HG02970 (cell line): ENCODE results near the gene MSRB3.

Experiments used
- ATAC-seq: cut with Tn5 transposase; IDR thresholded peaks from one replicate; pipeline ENCODE4 v1.9.1; 2021; ENCODE audit warnings: mild to moderate bottlenecking, moderate library complexity, moderate number of reproducible peaks; ENCODE audit not compliant: unreplicated experiment, low FRiP score

The MSRB3 gene

DNA sequence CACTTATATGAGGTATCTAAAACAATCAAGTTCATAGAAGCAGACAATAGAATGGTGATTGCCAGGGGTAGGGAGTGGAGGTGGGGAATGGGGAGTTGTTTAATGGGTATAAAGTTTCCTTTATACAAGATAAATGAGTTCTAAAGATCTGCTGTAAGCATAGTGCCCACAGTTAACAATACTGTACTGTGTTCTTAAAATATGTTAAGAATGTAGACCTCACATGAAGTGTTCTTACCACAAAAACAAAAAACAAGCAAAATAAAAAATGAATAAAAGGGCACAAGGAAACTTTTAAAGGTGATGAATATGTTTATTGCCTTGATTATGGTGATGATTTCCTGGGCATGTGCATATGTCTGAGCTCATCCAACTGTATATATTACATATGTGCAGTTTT is 211.8 kb downstream of the MSRB3 start:
- no peak for ATAC-seq

DNA sequence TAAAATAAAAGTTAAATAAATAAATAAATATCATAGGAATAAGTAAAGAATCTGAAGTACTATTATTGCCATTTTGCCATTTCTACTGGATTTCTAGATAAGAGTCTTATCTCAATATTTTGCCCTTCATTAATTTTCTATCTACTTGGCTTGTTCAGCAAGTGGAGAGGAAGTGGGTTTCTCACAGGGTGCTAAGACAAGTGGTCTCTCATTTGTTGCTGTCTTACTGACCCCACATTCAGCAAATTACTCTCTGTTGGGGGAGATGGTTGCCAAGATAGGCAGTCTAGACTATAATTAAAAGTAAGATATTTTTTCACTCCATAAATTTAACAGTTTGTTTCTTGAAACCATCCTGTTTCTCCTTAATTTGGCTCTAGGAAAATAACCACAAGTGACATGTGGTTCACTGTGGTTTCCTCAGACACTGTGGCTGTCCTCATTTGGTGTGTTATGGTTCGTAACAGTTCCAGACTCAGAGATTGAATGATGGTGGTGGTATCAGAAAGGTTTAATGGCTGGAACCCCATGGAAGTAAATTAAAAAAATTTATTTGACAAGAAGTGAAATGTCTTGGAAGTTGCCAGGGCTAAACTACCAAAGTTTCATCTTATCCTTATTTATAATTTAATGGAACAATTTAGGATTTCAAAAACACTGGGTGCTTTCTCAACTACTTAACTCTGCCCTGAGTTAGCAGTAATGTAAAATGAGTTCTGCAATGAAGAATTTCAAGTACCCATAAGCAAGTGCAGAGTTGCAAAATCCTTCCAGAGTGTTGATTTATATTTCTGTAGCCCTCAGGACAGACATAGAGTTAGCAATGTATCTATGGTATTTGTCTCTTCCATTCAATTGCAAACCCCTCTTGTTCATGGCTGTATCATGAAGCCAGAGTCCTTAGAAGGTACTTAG is 214.8 kb downstream of the MSRB3 start:
- ATAC-seq = no peak

DNA sequence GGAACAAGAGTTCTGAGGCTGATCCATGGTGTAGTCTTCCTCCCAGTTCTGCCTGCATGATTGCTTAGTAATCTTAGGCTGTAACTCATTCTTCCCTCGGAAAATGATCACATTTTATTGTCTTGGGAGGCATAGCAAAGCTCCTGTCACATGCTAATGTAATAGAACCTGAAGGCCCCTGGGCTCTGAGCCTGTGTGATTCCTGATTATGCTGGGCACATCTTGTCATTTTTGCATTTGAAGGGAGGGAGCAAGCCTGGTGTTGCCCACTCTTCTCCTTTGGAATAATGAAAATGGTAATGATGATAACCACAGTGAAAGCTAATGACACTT is 215.4 kb downstream of the MSRB3 start:
- ATAC-seq = no peak

DNA sequence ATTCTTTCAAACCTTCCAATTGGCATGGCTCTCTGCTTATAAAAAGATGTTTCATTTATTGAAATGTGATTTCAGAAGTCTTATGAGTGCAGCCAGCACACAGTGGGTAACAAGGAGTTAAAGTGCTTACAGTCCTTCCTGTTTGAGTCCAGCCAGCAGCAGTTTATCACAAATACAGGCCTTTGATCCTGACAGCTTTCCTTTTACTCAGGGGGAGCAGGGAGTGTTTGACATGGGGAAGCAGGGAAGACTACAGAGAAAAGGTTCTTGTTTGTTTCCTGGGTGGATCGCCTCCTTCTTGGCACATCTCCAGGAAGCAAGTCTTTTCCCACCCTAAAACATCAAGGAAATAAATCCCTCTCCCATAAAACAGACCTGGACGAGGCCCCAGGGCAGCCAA is 216.1 kb downstream of the MSRB3 start:
- ATAC-seq = no peak

DNA sequence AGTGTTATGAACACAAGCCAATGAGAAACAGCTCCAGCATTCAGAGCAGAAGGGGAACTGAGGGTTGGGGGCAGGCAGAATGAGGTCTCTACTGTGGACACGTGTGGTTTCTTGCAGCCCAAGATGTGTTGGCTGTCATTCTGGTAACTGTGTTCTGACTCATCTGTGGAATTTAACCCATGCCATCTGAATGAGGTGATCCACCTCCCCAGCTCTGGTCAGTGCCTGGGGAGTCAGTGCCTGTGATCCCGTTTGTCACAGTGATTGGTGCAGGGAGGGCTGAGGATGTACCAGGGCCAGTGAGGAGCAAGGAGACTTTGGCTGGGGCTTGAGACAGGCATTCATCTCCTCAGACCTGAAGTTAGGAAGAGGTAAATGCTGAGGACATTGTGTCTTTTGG is 216.8 kb downstream of the MSRB3 start:
- no peak for ATAC-seq

DNA sequence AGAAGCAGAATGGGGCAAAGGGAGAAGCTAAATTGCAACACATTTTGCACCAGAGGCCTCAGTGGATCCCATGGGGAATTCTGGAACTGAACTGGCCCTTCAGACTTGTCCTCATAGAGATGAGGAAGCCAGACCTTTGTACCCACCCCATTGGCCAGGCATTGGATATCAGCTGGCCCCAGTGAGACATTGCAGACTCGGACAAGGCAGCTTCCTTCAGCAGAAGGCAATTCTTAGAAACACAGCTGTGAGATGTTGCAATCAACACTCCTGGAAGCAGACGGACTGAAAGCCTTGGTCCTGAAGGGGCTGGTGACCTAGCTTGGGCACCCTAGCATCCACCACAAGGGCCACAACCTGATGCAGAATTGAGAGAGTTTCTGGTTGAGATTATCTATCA is 218.1 kb downstream of the MSRB3 start:
- ATAC-seq = no peak

DNA sequence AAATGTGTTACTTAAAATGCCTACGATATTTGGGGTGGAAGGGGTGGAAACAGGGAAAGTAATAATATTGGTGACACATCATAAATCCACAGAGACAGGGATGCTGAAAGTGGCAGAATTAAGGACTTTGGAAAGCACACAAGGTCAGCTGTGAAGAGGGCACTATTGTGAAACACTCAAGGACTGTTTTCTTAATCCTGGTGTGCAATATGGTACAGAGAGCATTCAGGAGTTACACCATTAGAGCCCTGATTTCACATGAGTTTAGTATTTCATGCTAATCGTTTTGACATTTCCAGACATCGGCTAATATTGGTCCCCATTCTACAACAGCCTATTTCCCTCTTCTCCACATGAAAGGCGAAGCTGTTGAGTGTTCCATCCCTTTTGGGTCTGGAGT is 219.2 kb downstream of the MSRB3 start:
- no peak for ATAC-seq

DNA sequence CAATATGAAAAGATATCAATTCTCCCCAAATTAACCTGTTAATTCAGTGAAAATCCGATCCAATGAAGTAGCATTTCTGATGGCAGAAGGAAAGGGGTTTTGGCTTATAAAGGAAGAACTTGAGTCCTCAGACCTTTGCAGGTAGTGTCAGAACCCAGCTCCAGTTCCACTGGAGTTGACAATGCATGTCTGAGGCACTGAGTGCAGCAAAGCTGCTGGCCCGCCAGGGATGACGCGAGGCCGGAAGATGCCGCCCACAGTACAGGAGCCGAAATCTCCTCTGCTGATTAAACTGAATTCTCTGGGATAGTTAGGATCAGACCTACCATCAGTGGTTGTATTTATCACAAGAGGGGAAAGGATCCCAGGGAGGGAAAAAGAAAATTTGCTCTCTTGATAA is 220.7 kb downstream of the MSRB3 start:
- ATAC-seq = no peak

DNA sequence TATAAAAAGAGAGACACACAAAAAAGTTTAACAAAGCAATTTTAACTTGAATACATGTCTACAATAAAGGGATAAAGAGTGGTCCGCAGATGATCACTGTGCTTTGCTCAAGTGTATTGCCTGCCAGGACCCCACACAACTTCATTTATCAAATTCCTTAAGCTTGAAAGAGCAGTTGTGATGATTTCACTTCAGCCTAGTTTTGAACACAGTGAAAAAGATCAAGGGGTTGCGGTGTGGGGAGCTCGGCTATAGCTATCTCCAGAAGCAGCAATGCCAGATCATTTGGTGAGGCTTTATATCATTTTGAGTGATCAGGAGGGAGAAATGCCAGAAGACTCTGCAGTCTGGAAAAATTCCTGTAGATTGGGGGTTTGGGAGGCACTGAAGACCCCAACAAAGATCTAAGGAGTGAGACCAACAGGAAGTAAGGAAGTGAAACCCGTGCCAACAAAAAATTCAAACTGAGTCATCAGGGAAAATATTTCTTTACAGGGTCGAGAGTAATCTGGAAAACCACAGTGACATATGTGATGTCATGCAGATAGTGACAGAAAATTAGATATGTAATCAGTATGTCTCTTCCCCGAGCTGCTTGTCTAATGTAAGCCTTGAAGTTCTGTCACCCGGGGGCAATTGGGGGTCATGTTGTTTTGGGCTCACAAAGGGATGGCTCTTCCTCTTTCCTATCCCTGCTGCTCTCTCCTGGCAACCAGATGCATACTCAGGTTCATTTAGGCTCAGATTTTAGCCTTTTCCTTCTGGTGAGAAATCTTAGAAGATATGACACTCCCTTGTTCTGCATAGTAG is 221.8 kb downstream of the MSRB3 start:
- no peak for ATAC-seq

DNA sequence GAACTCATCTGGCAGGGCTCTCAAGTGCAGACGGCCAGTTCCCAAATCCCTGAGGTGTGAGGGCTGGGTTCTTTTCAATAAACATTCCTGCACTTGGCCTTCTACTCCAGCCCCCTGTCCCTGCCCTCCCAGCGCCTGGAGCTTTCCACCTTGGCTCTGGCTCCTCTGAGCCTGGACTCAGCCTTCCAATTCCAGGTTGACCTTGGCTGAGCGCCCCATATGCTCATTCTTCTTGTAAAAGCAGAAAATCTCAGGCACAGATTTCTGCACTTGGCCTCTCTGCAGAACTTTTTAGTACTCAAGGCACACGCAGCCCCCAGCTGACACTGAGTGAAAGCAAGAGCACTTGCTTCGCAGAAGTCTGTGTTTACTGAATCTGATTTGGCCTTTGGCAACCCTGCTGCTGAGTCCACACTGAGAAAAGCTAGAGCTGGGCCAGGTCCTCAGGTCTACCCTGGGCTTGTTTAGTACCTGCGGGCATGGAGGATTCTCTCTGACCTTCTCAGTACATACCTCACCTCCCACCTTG is 222.7 kb downstream of the MSRB3 start:
- no peak for ATAC-seq

DNA sequence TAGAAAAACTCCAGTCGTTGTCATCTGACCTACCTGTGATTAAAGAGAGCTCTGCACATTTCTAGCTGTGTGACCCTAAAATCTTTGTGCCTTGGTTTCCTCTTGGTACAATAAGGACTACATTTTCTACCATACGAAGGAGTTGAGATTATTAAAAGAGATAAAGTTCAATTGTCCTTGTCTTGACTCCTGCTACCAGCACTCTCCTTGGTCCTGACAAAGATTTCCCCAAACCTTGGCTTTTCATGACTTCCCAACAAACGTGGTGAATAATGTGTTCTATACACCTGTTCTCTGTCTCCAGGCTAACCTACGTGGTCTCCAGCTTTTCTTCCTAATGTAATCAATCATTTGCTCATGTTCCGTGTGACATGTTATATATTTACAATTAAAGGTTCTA is 223.5 kb downstream of the MSRB3 start:
- ATAC-seq = no peak

DNA sequence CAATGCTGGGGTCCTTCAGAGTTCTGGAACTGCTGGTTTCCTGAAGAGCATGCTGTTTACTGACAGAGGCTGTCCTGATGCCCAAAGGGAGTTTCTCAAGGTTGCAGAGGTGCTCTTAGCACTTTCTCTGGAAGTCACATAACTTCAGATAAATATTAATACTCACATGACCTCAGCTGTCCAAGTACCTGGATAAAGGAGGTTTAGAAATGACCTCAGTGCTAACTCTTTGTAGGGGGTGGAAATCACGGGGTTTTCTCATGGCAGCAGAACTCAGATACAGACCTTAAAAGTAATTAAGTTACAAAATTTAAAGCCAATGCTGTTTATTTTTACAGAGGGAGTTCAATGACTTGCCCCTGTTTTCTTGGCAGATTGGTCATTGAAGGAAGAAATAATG is 225.9 kb downstream of the MSRB3 start:
- ATAC-seq = no peak

DNA sequence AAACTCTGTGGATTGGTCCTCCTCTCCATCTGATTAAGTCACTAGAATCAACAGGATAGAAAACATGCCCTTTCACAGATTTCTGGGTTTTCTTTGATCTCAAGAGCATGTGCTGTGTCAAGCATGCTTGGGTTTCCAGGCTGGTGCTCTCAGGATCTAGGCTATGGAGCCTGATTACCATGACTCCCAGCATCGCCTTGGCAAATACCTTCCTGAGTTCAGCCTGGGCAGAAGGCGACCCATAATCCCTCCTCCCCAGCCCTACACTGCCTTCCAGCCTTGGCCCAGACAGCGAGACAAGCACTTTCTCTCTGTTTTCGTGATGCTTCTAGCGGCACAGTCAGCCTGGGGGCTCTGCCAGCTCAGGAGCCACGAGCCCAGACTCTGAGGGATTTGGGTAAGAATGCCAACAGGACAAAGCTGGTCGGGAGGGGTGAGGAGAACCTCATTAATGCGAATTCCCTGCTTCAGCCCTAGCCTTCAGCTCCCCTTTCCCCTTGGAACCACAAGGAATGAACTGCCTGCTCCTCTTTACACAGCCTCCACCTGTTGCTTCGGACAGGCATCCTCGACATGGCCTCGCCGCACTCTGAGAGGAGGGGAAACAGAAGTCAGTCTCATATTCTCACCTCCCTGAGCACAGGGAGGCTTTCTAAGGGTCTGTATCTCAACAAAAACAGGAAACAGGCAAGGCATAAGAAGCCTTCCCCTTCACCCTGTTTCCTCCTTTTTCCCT is 227.1 kb downstream of the MSRB3 start:
- ATAC-seq = no peak

DNA sequence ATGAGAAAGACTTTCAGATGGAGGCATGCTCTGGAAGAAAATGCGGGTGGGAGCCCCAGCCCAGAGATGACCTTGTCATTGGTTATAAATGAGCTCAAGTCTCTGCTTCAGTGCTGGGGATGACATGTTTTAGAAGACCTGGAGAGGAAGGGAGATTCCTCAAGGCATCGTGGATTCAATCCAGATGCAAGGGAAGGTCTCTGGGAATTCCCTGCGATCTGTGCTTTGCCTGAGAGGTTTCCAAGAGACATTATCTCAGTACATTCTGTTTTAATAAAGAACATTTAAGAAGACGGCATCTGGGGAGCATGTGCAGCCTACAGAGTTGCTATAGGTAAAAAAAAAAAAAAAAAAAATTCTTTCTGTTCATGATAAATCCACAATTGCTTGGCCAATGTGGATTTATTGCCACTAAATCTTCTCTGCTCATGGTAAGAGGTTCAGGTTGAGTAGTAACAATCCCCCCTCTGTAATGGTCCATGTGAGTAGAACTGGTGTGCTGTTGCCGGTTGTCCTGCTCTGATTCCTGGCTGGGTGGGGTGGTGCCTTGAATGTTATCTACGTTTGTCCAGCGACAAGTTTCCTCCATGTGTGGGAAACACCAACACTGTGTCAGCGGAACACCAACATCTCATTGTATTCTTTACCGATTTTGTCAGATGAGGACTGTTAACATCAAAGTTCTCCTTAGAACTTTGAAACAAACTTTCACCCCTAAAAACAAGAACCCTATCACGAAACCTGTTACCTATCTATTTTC is 230.0 kb downstream of the MSRB3 start:
- ATAC-seq = no peak

DNA sequence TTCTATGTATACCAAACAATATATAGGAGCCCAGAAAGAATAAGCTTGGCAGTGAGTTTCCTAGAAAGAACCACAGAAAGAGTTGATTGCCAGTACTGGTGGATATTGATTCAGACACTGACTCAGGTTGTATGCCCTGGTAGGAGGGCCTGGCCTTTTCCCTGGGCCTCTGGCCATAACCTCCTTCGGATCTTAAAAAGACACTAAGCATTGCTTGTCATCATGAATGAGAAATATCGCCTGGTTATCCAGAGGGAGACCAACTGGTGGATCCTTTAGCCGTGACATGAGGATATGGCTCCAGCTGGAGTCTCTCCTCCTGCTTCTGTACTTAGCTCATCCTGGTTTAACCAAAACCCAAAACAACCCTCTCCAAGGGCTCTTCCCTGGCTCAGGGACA is 231.5 kb downstream of the MSRB3 start:
- no peak for ATAC-seq

DNA sequence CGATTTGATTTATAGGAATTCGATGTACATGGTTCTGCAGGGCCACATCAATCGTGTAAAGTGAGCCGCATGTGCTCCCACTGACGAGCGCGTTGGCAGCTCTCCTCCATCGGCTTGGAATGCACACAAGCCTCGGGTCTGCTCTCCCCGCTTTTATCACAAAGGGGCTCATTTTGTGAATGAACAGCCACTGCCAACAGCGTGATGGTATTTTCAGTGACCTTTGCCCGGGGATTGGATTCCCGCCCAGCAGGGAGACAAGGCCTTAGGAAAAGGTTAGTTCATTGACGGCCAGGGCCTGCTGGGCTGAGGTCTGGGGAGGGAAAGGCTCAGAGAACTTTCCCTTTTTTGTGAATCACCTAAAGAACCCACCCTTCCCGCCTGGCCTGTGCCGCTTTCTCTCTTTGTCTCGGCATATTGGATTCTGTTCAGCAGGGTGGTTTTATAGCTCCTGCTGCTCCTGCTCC is 232.1 kb downstream of the MSRB3 start:
- ATAC-seq = no peak

DNA sequence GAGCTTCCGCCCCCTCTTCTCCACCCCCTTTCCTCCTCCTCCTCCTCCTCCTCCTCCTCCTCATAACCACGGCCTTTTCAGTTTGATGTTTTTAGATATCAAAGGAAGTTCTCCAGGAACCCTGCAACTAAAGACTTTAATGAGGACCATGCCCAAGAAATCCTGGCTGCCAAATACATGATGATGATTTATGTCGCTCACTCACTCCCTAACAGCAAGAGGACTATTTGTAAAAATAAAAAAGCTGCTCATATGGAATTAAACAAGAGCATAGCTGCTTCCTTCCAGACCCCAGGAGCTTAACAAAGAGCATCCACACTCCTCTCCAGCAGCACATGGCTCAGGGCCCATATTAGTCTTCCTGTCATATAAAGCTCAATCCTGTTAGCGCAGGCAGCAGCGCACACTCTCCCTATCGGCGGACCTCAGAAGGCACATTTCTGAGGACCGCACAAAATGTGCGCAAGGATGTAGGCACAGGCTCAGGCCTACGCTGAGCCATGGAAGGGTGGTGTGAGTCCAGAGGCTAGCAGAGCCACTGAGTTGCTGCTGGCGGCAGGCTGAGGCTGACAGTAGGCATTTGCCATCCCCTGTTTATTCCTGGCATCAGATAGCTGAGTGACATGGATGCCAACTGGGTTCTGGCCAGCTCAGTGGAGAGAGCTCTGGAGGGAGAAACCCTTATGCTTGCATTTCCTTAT is 232.8 kb downstream of the MSRB3 start:
- no peak for ATAC-seq

DNA sequence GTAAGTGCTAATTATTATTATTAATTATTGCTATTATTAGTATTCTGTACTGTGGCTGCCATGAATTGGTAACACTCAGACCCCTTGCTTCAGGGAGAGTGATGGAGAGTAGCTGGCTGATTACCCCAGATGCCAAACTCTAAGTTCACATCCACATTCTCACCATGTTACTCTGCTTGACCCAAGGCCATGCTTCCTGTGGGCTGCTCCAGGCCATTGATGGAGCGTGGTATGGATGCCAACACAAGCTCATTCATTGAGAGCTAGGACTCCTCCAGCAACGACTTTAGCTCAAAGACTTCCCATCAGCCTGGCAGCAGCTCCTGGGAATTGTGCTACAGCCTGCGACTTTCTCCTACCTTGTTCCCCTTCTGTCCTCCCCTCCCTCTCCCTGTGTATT is 233.4 kb downstream of the MSRB3 start:
- no peak for ATAC-seq
